Measurements from ENCODE around the gene SLC17A1.

DNA sequence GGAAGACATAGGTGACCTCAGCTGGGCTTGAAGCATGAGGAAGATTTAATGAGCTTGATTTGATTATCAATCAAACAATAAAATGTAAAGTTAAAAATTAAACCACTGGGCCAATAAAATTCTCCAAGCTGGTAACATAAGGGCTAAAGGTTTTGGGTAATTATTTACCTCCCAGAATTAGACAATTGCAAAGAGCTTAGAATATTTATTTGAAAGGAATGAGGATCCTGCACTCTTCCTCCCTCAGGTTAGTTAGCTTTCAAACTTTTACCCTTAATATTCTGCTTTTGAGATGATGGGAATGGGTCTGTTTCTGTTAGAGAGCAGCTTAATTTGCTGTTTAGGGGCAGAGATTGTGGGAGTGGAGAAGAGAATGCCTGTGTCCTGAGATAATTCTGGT, 77.3 kb downstream of the SLC17A1 start, which contains the start of gene SLC17A4:
- TF ChIP-seq EZH2 (IDR thresholded peaks at IDR 0.05; ENCODE audit: low read length) (no peak), CTCF (optimal IDR thresholded peaks at IDR 0.05 in 1 of 3, IDR thresholded peaks at IDR 0.05 in 1 of 3, conservative IDR thresholded peaks at IDR 0.05 in 1 of 3; ENCODE audit: extremely low read depth in 1 of 3, insufficient read depth in 2 of 3, low read length in 3 of 3) (no peak)

Data from keratinocyte (primary cell).